Mesenchymal stem cell (in vitro differentiated cells and primary cell): ENCODE results near the gene PDZRN4.
"Not testable (repeated sequence)": the region's sequence is repeated elsewhere in the genome, so short reads cannot be mapped to it uniquely, and the experiment has no call there.

ENCODE experiments used
- DNase-seq: peaks from one replicate; pipeline ENCODE4 v3.0.0-alpha.2; 2013
- H2AFZ ChIP-seq: one replicate; pipeline ENCODE4 v1.6.1; 2013; ENCODE audit warnings: low read depth, mild to moderate bottlenecking, control low read depth, inconsistent platforms, low read length, moderate library complexity
- H2AK5ac ChIP-seq: 2 replicates; pipeline ENCODE4 v1.6.1; 2013; ENCODE audit warnings: low read length, moderate library complexity, mild to moderate bottlenecking, inconsistent platforms; ENCODE audit not compliant: severe bottlenecking
- H2BK120ac ChIP-seq: one replicate; pipeline ENCODE4 v1.6.1; 2013; ENCODE audit warnings: low read depth, mild to moderate bottlenecking, inconsistent platforms, low read length, moderate library complexity
- H2BK12ac ChIP-seq, 2 experiments: one replicate each; pipeline ENCODE4 v1.6.1; 2013; ENCODE audit warnings: inconsistent platforms in 2 of 2, low read length in 2 of 2, mild to moderate bottlenecking in 2 of 2, moderate library complexity in 2 of 2, control low read depth in 1 of 2
- H2BK15ac ChIP-seq: one replicate; pipeline ENCODE4 v1.6.1; 2013; ENCODE audit warnings: mild to moderate bottlenecking, low read depth, inconsistent platforms; ENCODE audit not compliant: poor library complexity, severe bottlenecking
- H2BK5ac ChIP-seq: 2 replicates; pipeline ENCODE4 v1.6.1; 2013; ENCODE audit warnings: low read depth, mild to moderate bottlenecking, low read length, control low read depth, inconsistent platforms; ENCODE audit not compliant: poor library complexity, severe bottlenecking
- H3K14ac ChIP-seq, 2 experiments: one replicate each; pipeline ENCODE4 v1.6.1; 2013; ENCODE audit warnings: inconsistent platforms in 2 of 2, low read length in 2 of 2, control low read depth in 1 of 2, mild to moderate bottlenecking in 1 of 2, moderate library complexity in 1 of 2
- H3K18ac ChIP-seq, 2 experiments: one replicate each; pipeline ENCODE4 v1.6.1; 2013; ENCODE audit warnings: inconsistent platforms in 2 of 2, low read length in 2 of 2, control low read depth in 1 of 2, low read depth in 1 of 2, mild to moderate bottlenecking in 1 of 2
- H3K23ac ChIP-seq, 2 experiments: one replicate each; pipeline ENCODE4 v1.6.1; 2013; ENCODE audit warnings: inconsistent platforms in 2 of 2, low read length in 2 of 2, mild to moderate bottlenecking in 2 of 2, moderate library complexity in 2 of 2, control low read depth in 1 of 2
- H3K27ac ChIP-seq: 2 replicates; pipeline ENCODE4 v1.5.1; 2013; ENCODE audit warnings: mild to moderate bottlenecking, moderate library complexity, low read length, control low read depth, inconsistent platforms; ENCODE audit not compliant: poor library complexity, severe bottlenecking
- H3K27me3 ChIP-seq, 2 experiments: 2 replicates each; pipeline versions ENCODE4 v1.6.1 to v1.7.0; 2013; ENCODE audit warnings: low read length in 2 of 2, mild to moderate bottlenecking in 2 of 2, moderate library complexity in 2 of 2, control low read depth in 1 of 2, inconsistent platforms in 1 of 2; ENCODE audit not compliant: control insufficient read depth in 1 of 2, insufficient read depth in 1 of 2
- H3K36me3 ChIP-seq, 2 experiments: 2 replicates each; pipeline versions ENCODE4 v1.6.1 to v1.7.0; 2013; ENCODE audit warnings: low read length in 2 of 2, control low read depth in 1 of 2, inconsistent platforms in 1 of 2, low read depth in 1 of 2, mild to moderate bottlenecking in 1 of 2; ENCODE audit not compliant: insufficient read depth in 2 of 2, control insufficient read depth in 1 of 2
- H3K4ac ChIP-seq, 2 experiments: one replicate each; pipeline ENCODE4 v1.6.1; 2013; ENCODE audit warnings: inconsistent platforms in 2 of 2, low read length in 2 of 2, mild to moderate bottlenecking in 2 of 2, moderate library complexity in 2 of 2, control low read depth in 1 of 2, low read depth in 1 of 2
- H3K4me1 ChIP-seq: 2 replicates; pipeline ENCODE4 v1.6.1; 2013; ENCODE audit warnings: low read depth, low read length, control low read depth; ENCODE audit not compliant: control insufficient read depth, insufficient read depth
- H3K4me2 ChIP-seq: 2 replicates; pipeline ENCODE4 v1.6.1; 2013; ENCODE audit warnings: low read length, mild to moderate bottlenecking, inconsistent platforms; ENCODE audit not compliant: poor library complexity, severe bottlenecking
- H3K4me3 ChIP-seq, 2 experiments: 2 replicates each; pipeline versions ENCODE4 v1.5.1 to v1.7.0; 2013; ENCODE audit warnings: low read length in 2 of 2, mild to moderate bottlenecking in 2 of 2, control low read depth in 1 of 2, low read depth in 1 of 2; ENCODE audit not compliant: insufficient read depth in 1 of 2
- H3K79me1 ChIP-seq: replicated peaks from 2 replicates; pipeline ENCODE4 v1.6.1; 2013; ENCODE audit warnings: mild to moderate bottlenecking, control low read depth, low read length, inconsistent platforms; ENCODE audit not compliant: poor library complexity, severe bottlenecking
- H3K9ac ChIP-seq: 2 replicates; pipeline ENCODE4 v1.7.0; 2013; ENCODE audit warnings: mild to moderate bottlenecking, low read length, moderate library complexity
- H3K9me3 ChIP-seq: 2 replicates; pipeline ENCODE4 v1.7.0; 2013; ENCODE audit warnings: mild to moderate bottlenecking, low read length; ENCODE audit not compliant: control insufficient read depth
- H4K8ac ChIP-seq: one replicate; pipeline ENCODE4 v1.6.1; 2013; ENCODE audit warnings: inconsistent platforms, mild to moderate bottlenecking, low read length, moderate library complexity
- H4K91ac ChIP-seq: one replicate; pipeline ENCODE4 v1.6.1; 2013; ENCODE audit warnings: mild to moderate bottlenecking, low read length, inconsistent platforms
- WGBS: methylation state at CpG from one replicate; pipeline ENCODE4 v1.1.7; 2013; ENCODE audit warnings: mixed read lengths; 5-methylcytosine and 5-hydroxymethylcytosine counted together

The PDZRN4 gene

GRCh38 chr12:41537522-41537921 is 349.4 kb downstream of the PDZRN4 start:
- H4K8ac ChIP-seq: no peak overlapping the region
- no peak overlapping the region for H3K14ac ChIP-seq
- H4K91ac ChIP-seq: no peak overlapping the region
- no peak overlapping the region for H2BK15ac ChIP-seq
- no peak overlapping the region for H2AFZ ChIP-seq
- H3K18ac ChIP-seq: no peak overlapping the region
- no peak overlapping the region for H2BK12ac ChIP-seq
- no peaks in the 10 kb centered on the region for H3K79me1 ChIP-seq
- no peak overlapping the region for H2BK120ac ChIP-seq
- H3K27me3 ChIP-seq: no peaks in the 10 kb centered on the region
- no peak overlapping the region for H3K4me3 ChIP-seq
- no peaks in the 10 kb centered on the region for H3K9me3 ChIP-seq
- H3K4ac ChIP-seq: no peak overlapping the region
- no peaks in the 10 kb centered on the region for H3K36me3 ChIP-seq
- H3K4me1 ChIP-seq: no peaks in the 10 kb centered on the region
- no peak overlapping the region for H3K4me2 ChIP-seq
- no peak overlapping the region for H2AK5ac ChIP-seq
- no peak overlapping the region for H2BK5ac ChIP-seq
- no peak overlapping the region for H3K9ac ChIP-seq
- no peak overlapping the region for H3K27ac ChIP-seq
- WGBS: 100% methylated on average over 1 of the region's 1 CpG
- DNase-seq: no peak
- H3K23ac ChIP-seq: no peak overlapping the region

- WGBS: 92% methylated on average over 6 of the region's 6 CpGs
- H3K36me3 ChIP-seq: no peaks in the 10 kb centered on the region
- H3K4me3 ChIP-seq: no peak overlapping the region
- H3K4me1 ChIP-seq: no peaks in the 10 kb centered on the region
- H3K27ac ChIP-seq: no peak overlapping the region
- H3K4me2 ChIP-seq: no peak overlapping the region
- H3K23ac ChIP-seq: no peak overlapping the region
- no peak overlapping the region for H4K91ac ChIP-seq
- no peak overlapping the region for H3K4ac ChIP-seq
- H3K18ac ChIP-seq: no peak overlapping the region
- H2BK12ac ChIP-seq: no peak overlapping the region
- DNase-seq: no peak
- H3K79me1 ChIP-seq: no peaks in the 10 kb centered on the region
- no peak overlapping the region for H2BK15ac ChIP-seq
- no peaks in the 10 kb centered on the region for H3K27me3 ChIP-seq
- no peak overlapping the region for H4K8ac ChIP-seq
- H2AK5ac ChIP-seq: no peak overlapping the region
- H2AFZ ChIP-seq: no peak overlapping the region
- no peak overlapping the region for H3K9ac ChIP-seq
- H2BK5ac ChIP-seq: no peak overlapping the region
- no peaks in the 10 kb centered on the region for H3K9me3 ChIP-seq
- no peak overlapping the region for H2BK120ac ChIP-seq
- H3K14ac ChIP-seq: no peak overlapping the region
Observed at GRCh38 chr12:41545761-41546160, 357.6 kb downstream of the PDZRN4 start.

GRCh38 chr12:41547071-41547470 is 359.0 kb downstream of the PDZRN4 start:
- H3K36me3 ChIP-seq, H2BK15ac ChIP-seq, H4K91ac ChIP-seq, H3K4me1 ChIP-seq, H3K79me1 ChIP-seq, H3K14ac ChIP-seq, H4K8ac ChIP-seq, H3K9ac ChIP-seq, H2BK5ac ChIP-seq, H2BK12ac ChIP-seq, H3K23ac ChIP-seq, H3K9me3 ChIP-seq, H3K4ac ChIP-seq, DNase-seq, H3K4me3 ChIP-seq, H3K18ac ChIP-seq, H2AFZ ChIP-seq, H3K27ac ChIP-seq, H2AK5ac ChIP-seq, H2BK120ac ChIP-seq, H3K27me3 ChIP-seq, H3K4me2 ChIP-seq: not testable (repeated sequence)
- 20% methylated on average over 1 of the region's 1 CpG for WGBS

- Histone ChIP-seq H3K18ac (no peak overlapping the region), H3K9ac (no peak overlapping the region), H3K4me3 (no peak overlapping the region), H2BK5ac (no peak overlapping the region), H4K91ac (no peak overlapping the region), H3K36me3 (no peaks in the 10 kb centered on the region), H3K23ac (no peak overlapping the region), H4K8ac (no peak overlapping the region), H3K4me2 (no peak overlapping the region), H3K27me3 (no peaks in the 10 kb centered on the region), H3K14ac (no peak overlapping the region), H3K4ac (no peak overlapping the region), H3K79me1 (no peaks in the 10 kb centered on the region), H3K27ac (no peak overlapping the region), H3K4me1 (no peaks in the 10 kb centered on the region), H2BK12ac (no peak overlapping the region), H2BK15ac (no peak overlapping the region), H2AK5ac (no peak overlapping the region), H2BK120ac (no peak overlapping the region), H3K9me3 (no peaks in the 10 kb centered on the region), H2AFZ (no peak overlapping the region)
- WGBS: 97% methylated on average over 4 of the region's 4 CpGs
- no peak for DNase-seq
Observed at GRCh38 chr12:41548926-41549325, 360.8 kb downstream of the PDZRN4 start.
